RPMI7951 (cell line): ENCODE data around the gene OR2J2. TPM values are rescaled to one million over a fixed set of nuclear protein-coding genes. Genes with fewer than 3 reads are reported as not detected.
"Not testable (repeated sequence)": the region's sequence is repeated elsewhere in the genome, so short reads cannot be mapped to it uniquely, and the experiment has no call there.

Experiments used
- DNase-seq: peaks from one replicate; pipeline ENCODE4 v3.0.0-alpha.2; 2012; ENCODE audit warnings: low read depth
- total RNA-seq: library from RNA; depleted of rRNA; stranded (reverse); fragments of >200 nt; shearing (Covaris generic); gene quantifications from 2 replicates; pipeline ENCODE4 v1.2.3, GENCODE V29; 2014; rRNA removed

The OR2J2 gene
- not detected in 2 replicates for total RNA-seq

DNA sequence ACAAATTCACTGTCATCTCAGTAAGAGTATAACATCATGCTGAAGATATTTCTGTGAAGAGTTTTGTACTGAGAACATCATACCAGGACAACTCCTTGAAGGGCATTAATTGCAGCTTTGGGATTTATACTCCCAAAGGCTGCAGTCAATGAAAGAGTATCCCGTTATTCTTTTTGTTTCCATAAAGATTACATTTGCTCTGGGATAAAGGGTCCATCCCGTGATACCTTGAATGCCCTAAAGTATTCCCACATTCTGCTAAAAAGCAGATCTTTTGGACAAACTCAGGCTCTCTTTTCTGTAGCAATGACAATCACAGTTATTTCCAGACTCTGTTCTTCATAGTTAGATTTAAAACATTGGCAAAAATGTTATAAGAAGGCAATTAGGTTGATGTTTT lies at the start of gene OR2J2:
Gene OR2J2 (plus strand): TSS at position 301 of the 400 bp plus-strand sequence. CDS start 2,729 bp downstream, outside the sequence.
- not testable (repeated sequence) for DNase-seq

DNA sequence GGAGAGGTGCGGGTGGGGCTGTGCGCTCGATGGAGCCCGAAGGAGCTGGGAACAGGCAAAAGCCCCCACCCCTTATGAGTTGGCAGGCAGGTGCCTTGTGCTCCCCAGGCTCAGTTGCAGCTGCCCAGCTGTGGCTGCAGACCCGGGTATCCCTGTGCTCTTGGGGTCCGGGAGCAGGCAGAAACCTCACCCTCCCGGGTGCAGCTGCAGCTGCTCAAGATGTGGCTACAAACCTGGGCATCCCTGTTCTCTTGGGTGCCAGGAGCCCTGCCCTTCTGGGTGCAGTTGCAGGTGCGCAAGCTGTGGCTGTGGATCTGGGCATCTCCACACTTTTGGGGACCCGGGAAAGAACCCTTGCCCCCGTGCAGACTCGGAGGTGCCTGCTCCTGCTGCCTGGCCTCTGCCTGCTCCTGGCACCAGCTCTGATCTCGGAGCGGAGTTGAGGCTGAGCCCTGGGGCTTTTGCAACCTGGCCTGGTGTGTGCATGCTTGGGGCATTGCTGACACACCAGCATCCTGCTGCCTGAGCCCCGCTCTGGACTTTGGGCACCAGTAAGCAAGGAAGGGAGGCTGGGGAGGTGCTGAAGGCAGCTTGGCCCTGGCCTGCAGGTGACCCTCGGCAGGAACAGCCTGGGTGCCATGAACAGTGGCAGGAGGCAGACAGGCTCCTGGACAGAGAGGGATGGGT lies 41.2 kb upstream of the OR2J2 start:
- no peak for DNase-seq

DNA sequence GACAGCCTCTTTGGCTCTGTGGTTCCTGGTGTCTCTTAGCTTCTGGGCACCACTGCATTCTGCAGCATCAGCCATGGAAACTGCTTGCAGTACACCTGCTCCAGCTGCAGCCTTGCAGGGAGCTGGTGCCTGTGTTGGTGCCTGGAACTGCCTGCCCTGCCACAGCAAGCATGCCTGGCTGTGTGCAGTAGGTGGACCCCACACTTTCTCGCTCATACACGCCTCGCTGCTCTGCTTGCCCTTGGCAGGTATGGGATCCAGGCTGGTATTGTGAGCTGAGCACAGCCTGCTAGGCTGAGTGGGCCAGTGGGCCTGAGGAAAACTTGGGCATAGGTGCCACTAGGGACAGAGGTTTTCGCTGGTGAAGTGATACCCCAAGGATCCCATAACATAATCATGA lies 40.1 kb upstream of the OR2J2 start:
- no peak for DNase-seq

DNA sequence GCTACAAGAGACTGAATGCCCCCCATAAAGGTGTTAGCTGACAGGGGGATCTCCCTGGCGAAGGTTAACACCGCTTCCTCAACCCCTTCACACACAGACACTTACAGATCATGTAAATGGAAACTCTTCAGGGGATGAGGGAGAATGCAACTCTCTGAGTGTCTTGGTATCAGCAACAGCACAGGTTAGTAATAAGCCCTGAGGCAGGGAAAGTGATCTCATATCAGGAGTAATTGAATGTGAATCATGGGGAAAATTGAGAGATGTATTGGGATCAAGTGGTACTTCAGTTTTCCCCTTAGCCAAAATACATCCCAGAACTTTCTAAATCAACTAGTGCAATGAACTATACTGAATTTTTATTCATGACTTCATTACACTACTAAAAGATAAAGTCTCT lies 39.0 kb upstream of the OR2J2 start:
- peak; percentile 1 for DNase-seq

DNA sequence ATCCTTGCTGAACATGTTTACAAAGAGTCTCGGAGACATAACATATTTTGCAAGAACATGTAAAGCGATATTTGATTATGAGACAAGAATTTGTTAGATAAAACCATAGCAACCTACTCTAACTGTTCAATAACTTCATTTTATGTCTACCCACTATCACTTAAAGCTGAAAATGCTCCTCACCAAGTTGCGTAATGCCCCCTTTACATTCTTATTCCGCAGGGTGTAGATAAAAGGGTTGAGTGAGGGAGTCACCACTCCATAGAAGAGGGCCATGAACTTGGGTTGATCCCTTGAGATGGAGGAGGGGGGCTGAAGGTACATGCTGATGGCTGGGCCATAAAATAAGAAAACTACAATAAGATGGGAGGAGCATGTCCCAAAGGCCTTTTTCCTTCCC lies 33.0 kb upstream of the OR2J2 start:
- DNase-seq, result no peak

DNA sequence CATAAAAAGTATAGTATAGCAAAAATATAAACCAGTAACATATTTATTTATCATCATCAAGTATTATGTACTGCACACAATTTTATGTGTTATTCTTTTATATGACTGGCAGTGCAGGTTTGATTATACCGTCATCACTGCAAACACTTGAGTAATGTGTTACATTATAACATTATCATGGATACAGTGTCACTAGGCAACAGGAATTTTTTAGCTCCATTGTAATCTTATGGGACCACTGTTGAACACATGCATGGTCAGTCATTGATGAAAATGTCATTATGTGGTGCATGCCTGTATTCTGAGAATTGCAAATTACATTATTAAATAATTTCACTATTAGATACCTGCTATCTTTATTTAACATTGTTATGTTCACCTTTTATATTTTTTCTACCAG lies 29.1 kb upstream of the OR2J2 start:
- no peak for DNase-seq

DNA sequence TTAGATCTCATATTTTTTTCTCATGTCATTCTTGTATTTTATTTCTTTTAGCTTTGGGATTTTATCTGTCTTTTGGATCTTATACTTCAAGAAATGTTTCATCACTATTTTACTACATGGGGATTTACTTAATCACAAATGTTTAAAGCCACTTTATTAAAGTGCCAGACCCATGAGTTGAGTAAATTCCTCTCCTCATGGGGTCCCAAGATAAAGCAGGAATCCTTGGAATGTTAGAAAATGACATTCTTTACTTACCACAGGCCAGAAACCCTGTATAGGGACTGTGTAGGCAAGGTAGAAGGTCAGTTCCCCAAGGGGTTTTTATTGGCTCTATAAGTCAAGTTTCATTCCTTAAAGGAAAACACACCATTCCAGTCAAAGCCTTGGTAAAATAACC lies 28.4 kb upstream of the OR2J2 start:
- DNase-seq, result no peak

DNA sequence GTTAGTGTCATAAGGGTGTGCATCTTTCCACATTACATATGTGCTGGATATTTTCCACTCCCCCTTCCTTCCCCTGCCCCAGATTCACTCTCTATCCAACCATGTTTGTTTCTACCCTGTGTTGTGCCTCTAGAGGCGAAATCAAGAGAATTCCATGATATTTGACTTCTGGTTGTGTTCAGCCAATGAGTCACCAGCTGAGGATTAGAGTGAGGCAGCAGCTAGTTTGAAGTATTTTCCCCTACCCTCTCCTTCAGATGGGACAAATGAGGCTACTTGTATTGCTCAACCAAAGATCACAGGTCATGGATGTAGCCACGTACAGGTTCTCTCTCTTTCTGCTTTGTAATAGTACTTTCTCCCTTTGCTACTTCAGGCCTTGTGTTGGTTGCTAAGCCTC lies 24.5 kb upstream of the OR2J2 start:
- no peak for DNase-seq

- DNase-seq, result no peak
Observed at GRCh38 chr6:29147074-29147473, 23.6 kb upstream of the OR2J2 start.

GRCh38 chr6:29149444-29149843 lies 21.3 kb upstream of the OR2J2 start:
- DNase-seq, result not testable (repeated sequence)

GRCh38 chr6:29153083-29153482 lies 17.6 kb upstream of the OR2J2 start:
- DNase-seq, result no peak

GRCh38 chr6:29155182-29155581 lies 15.5 kb upstream of the OR2J2 start:
- not testable (repeated sequence) for DNase-seq

DNA sequence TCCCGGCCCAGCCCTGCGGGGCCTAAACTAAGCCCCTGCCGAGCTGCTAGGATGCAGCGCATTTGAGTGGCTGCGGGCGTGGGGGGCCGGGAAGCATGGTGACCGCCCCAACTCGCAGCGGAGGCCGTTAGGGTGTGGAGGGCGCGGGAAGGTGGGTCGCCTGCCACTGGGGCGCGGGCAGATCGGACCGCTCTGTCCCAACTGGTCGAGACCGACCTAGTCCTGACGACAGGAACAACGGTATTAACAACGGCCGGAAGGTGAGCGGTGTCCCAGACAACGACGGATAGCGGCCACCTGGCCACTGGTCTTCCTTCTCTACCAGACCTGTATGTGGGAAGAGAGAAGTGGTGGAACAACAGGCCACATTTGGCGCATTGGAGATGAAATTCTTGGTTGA lies 10.8 kb upstream of the OR2J2 start:
- not testable (repeated sequence) for DNase-seq

GRCh38 chr6:29165571-29165970 lies 5.1 kb upstream of the OR2J2 start:
- not testable (repeated sequence) for DNase-seq

DNA sequence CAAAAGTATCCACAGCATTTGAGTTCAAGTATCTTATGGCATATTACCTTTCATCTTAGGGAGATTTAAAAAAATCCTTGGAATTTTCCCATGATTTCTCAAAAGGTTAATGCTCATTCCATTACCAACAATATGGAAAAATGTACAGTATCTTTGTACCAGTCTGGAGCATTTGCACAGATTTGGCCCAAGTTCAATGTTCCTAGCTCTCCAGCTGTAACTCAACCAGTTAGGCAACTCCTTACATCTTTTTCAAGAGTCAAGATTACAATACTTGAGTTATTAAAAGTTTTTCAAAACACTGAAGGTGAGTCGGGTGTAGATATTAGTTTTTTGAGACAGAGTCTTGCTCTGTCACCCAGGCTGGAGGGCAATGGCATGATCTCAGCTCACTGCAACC lies 1.0 kb downstream of the OR2J2 start:
- no peak for DNase-seq

DNA sequence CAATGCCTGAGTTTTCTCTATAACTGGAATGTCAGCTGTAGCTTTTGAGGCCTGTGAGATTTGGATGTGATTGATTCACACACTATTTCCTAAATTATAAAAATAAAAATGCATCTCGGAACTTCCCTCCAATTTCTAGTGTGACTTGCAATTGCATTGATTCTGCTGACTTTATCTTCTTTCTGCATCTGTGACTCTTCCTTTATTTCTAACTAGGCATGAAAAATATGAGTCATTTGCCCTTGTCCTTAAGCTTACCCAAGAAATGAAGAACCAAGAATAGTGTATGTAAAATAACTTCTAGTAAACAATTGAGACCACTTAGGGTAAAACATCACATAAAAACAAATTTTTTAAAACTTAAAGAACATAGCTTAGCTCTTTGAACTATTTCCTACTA lies 12.9 kb downstream of the OR2J2 start:
- no peak for DNase-seq

- DNase-seq, result not testable (repeated sequence)
Observed at GRCh38 chr6:29188659-29189058, 18.0 kb downstream of the OR2J2 start.

GRCh38 chr6:29200767-29201662 lies 30.3 kb downstream of the OR2J2 start:
- no peak for DNase-seq

- no peak for DNase-seq
Observed at GRCh38 chr6:29201966-29202365, 31.3 kb downstream of the OR2J2 start.

DNA sequence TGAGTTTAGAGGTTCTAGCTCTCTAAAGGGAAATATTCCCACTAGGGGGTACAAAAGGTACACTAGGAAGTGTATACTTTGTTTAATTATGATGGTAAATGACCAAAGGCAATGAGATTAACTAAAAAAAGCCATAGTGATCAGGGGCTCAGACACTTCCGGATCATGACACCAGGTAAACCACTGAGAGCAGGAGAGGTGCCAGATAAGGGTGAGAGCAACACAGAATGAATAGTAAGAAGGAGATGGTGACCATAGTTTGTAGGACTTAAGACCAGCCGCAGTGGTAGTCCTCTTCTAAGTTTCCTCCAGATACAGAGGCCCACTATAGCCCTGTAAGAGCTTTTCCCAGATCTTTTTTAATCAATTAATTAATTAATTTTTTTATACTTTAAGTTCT lies 40.8 kb downstream of the OR2J2 start:
- no peak for DNase-seq

DNA sequence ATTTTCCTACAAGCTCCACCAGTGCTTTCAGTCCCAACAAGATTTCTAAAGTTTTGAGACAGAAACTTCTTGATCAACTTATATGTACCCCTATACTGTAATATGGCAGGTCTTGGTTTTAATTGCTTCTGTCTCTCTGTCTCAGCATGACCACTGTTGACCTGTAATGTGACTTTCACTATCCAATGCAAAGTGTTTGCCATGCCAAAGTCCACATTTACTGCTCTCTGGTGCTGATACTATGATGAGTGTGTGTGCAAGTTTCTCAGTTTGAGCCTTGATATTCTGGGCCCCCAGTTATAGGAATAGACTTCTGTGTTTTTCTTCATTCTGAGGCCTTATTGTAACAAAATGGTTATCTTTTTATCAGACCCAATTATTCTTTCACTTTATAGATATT lies 45.8 kb downstream of the OR2J2 start:
- no peak for DNase-seq

DNA sequence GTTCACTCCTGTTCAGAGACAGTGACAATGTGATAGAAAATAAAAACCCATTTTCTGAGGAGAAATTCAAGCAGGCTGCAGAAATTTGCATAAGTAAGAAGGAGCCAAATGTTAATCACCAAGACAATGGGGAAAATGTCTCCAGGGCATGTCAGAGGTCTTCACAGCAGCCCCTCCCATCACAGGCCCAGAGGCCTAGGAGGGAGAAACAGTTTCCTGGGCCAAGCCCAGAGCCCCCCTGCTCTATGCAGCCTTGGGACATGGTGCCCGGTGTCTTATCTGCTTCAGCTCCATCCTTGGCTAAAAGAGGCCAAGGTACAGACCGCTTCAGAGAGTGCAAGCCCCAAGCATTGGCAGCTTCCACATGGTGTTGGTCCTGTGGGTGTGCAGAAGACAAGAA lies 46.5 kb downstream of the OR2J2 start:
- not testable (repeated sequence) for DNase-seq

DNA sequence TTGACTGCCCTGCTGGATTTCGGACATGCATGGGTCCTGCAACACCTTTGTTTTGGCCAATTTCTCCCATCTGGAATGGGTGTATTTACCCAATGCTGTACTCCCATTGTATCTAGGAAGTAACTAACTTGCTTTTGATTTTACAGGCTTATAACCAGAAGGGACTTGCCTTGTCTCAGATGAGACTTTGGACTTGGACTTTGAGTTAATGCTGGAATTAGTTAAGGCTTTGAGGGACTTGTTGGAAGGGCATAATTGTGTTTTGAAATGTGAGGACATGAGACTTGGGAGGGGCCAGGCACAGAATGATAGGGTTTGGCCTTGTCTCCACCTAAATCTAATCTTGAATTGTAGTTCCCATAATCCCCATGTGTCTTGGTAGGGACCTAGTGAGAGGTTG lies 47.3 kb downstream of the OR2J2 start:
- DNase-seq, result not testable (repeated sequence)
